HepG2 (cell line): Measurements from ENCODE around the gene PPP4C. TPM values are rescaled to one million over a fixed set of nuclear protein-coding genes. Genes with fewer than 3 reads are reported as not detected.

ENCODE experiments used
- EHMT2 ChIP-seq: fragments of 200-600 bp; sonication (generic); IDR thresholded peaks from 2 replicates; pipeline ENCODE4 v1.7.0; 2017; ENCODE audit warnings: antibody characterized with exemption, low read depth, low read length, borderline replicate concordance
- KLF13 ChIP-seq: sonication (generic); formaldehyde crosslinking; IDR thresholded peaks from 2 replicates; pipeline ENCODE4 v1.4.0; 2020; ENCODE audit warnings: mild to moderate bottlenecking, missing genetic modification reagents
- NPAS2 ChIP-seq: sonication (generic); formaldehyde crosslinking; IDR thresholded peaks from 2 replicates; pipeline ENCODE4 v1.8.0; 2022; ENCODE audit warnings: mild to moderate bottlenecking, missing genetic modification reagents, borderline replicate concordance
- ZFAT ChIP-seq: sonication (generic); formaldehyde crosslinking; conservative IDR thresholded peaks from 2 replicates; pipeline ENCODE4 v1.8.1; 2023; ENCODE audit warnings: missing genetic modification reagents, inconsistent platforms
- ZMYM2 ChIP-seq: sonication (generic); formaldehyde crosslinking; IDR thresholded peaks from 2 replicates; pipeline ENCODE4 v1.8.0; 2022; ENCODE audit warnings: mild to moderate bottlenecking, missing genetic modification reagents
- ZNF180 ChIP-seq: sonication (generic); formaldehyde crosslinking; IDR thresholded peaks from 2 replicates; pipeline ENCODE4 v1.4.0; 2020; ENCODE audit warnings: low read depth, missing genetic modification reagents, borderline replicate concordance
- ZNF282 ChIP-seq: fragments of 450-650 bp; IDR thresholded peaks from 2 replicates; pipeline ENCODE4 v1.6.1; 2018; ENCODE audit not compliant: partially characterized antibody
- ZNF33B ChIP-seq: sonication (generic); formaldehyde crosslinking; IDR thresholded peaks from 2 replicates; pipeline ENCODE4 v1.5.1; 2020; ENCODE audit warnings: mild to moderate bottlenecking, missing genetic modification reagents
- ZNF607 ChIP-seq: sonication (generic); formaldehyde crosslinking; IDR thresholded peaks from 2 replicates; pipeline ENCODE4 v1.5.1; 2020; ENCODE audit warnings: missing genetic modification reagents, mild to moderate bottlenecking, borderline replicate concordance
- ZNF788 ChIP-seq: sonication (generic); formaldehyde crosslinking; IDR thresholded peaks from 2 replicates; pipeline ENCODE4 v1.5.0; 2020; ENCODE audit warnings: mild to moderate bottlenecking, missing genetic modification reagents, borderline replicate concordance
- polyA plus RNA-seq, 8 experiments: library from polyadenylated mRNA; depleted of rRNA in 3 of 8; stranded (reverse) in 7 of 8; unstranded in 1 of 8; fragments of >200 nt; fragmentation: Illumina TruSeq in 4 of 8; extraction: Trizol in 4 of 8; gene quantifications; 2 replicates each; pipeline versions ENCODE4 v1.2.1 to v1.2.3, GENCODE V29; 2011 to 2016; ENCODE audit warnings: low read depth in 4 of 8, missing spikeins in 1 of 8, mixed read lengths in 1 of 8; ENCODE audit not compliant: insufficient read depth in 1 of 8
- total RNA-seq, 5 experiments: library from RNA; depleted of rRNA; stranded (reverse); fragments of >200 nt; fragmentation: Illumina TruSeq; extraction: Trizol; gene quantifications; 2 replicates each; pipeline ENCODE4 v1.2.3, GENCODE V29; 2016; ENCODE audit warnings: low read depth in 1 of 5
- TF ChIP-seq, protein P1 (sequence below): IDR thresholded peaks from 2 replicates; pipeline ENCODE4 v1.6.1; 2016; ENCODE audit warnings: missing genetic modification reagents, missing compliant biosample characterization
- TF ChIP-seq, protein P2 (sequence below): IDR thresholded peaks from 2 replicates; pipeline ENCODE4 v1.6.1; 2016
- TF ChIP-seq, protein P3 (sequence below): sonication (generic); formaldehyde crosslinking; IDR thresholded peaks from 2 replicates; pipeline ENCODE4 v1.4.0; 2020; ENCODE audit warnings: mild to moderate bottlenecking, missing genetic modification reagents
- TF ChIP-seq, protein P4 (sequence below): sonication (generic); formaldehyde crosslinking; IDR thresholded peaks from 2 replicates; pipeline ENCODE4 v1.4.0; 2020; ENCODE audit warnings: missing genetic modification reagents
- TF ChIP-seq, protein P5 (sequence below): sonication (generic); formaldehyde crosslinking; IDR thresholded peaks from 2 replicates; pipeline ENCODE4 v1.4.0; 2020; ENCODE audit warnings: missing genetic modification reagents
- TF ChIP-seq, protein P6 (sequence below): IDR thresholded peaks from 2 replicates; pipeline ENCODE4 v1.4.0; 2020; ENCODE audit warnings: mild to moderate bottlenecking, missing genetic modification reagents
- TF ChIP-seq, protein P7 (sequence below): sonication (generic); formaldehyde crosslinking; IDR thresholded peaks from 2 replicates; pipeline ENCODE4 v1.5.0; 2020; ENCODE audit warnings: missing genetic modification reagents, mild to moderate bottlenecking, borderline replicate concordance

PPP4C gene
- total and polyA plus RNA-seq, 2 of the 13 experiments (the other 11 are each of a cell fraction or from before 2014, with no cell fraction given): 176 to 220 TPM

DNA sequence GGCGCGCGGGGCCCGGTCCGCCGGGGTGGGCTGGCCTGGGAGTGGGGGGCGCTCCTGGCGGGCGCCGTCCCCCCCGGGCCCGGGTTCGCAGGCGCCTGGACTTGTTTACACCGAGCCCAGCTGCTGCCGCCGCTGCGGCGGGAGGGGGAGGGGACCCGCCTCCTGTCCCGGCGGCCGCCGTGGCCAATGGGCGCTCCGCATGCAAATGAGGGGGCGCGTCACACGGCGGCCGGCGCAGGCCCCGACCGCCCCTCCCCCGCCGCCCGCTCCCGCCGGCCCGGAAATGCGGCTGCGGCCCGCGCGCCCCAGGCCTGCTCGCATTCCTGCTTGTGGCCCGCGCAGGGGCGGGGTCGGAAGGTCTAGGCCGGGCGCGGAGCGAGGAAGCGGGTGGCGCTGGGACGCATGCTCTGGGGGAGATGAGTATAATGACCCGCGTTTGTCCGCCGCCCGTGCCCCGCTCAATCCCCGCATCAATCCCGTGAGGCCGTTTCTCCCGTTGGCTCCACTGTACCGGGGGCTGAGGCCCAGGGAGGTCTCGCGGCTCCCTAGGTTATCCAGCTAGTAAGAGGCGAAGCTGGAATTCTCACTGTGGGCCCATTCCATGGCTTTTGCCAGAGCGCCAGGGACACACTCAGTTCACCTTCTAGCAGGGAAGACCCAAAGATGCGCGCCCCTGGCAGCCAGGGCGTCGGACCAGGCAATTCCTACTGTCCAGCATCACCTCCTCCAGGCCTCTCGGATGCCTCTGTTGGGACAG, 20.5 kb downstream of the PPP4C start, which contains the start of gene YPEL3 (continued):
- TF ChIP-seq, protein P1, sequence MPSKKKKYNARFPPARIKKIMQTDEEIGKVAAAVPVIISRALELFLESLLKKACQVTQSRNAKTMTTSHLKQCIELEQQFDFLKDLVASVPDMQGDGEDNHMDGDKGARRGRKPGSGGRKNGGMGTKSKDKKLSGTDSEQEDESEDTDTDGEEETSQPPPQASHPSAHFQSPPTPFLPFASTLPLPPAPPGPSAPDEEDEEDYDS (CRISPR knock-in tag): 0 out of 2 replicates have a peak, but pooled peaks have one; percentile 51
- TF ChIP-seq ZMYM2 (CRISPR knock-in tag) (peak; percentile 69; the same call in 1 of the 2 replicates), ZNF180 (CRISPR knock-in tag) (no peak), ZNF607 (CRISPR knock-in tag) (peak; percentile 39; the same call in 1 of the 2 replicates), ZNF788 (peak; percentile 15; the same call in 1 of the 2 replicates), ZFAT (CRISPR knock-in tag) (no peak), EHMT2 (no peak), ZNF282 (no peak), ZNF33B (CRISPR knock-in tag) (no peak), KLF13 (CRISPR knock-in tag) (no peak), NPAS2 (CRISPR knock-in tag) (no peak)
- TF ChIP-seq, protein P2, sequence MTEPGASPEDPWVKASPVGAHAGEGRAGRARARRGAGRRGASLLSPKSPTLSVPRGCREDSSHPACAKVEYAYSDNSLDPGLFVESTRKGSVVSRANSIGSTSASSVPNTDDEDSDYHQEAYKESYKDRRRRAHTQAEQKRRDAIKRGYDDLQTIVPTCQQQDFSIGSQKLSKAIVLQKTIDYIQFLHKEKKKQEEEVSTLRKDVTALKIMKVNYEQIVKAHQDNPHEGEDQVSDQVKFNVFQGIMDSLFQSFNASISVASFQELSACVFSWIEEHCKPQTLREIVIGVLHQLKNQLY (CRISPR knock-in tag): no peak
- TF ChIP-seq, protein P3, sequence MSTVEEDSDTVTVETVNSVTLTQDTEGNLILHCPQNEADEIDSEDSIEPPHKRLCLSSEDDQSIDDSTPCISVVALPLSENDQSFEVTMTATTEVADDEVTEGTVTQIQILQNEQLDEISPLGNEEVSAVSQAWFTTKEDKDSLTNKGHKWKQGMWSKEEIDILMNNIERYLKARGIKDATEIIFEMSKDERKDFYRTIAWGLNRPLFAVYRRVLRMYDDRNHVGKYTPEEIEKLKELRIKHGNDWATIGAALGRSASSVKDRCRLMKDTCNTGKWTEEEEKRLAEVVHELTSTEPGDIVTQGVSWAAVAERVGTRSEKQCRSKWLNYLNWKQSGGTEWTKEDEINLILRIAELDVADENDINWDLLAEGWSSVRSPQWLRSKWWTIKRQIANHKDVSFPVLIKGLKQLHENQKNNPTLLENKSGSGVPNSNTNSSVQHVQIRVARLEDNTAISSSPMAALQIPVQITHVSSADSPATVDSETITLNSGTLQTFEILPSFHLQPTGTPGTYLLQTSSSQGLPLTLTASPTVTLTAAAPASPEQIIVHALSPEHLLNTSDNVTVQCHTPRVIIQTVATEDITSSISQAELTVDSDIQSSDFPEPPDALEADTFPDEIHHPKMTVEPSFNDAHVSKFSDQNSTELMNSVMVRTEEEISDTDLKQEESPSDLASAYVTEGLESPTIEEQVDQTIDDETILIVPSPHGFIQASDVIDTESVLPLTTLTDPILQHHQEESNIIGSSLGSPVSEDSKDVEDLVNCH (CRISPR knock-in tag): no peak
- TF ChIP-seq, protein P4, sequence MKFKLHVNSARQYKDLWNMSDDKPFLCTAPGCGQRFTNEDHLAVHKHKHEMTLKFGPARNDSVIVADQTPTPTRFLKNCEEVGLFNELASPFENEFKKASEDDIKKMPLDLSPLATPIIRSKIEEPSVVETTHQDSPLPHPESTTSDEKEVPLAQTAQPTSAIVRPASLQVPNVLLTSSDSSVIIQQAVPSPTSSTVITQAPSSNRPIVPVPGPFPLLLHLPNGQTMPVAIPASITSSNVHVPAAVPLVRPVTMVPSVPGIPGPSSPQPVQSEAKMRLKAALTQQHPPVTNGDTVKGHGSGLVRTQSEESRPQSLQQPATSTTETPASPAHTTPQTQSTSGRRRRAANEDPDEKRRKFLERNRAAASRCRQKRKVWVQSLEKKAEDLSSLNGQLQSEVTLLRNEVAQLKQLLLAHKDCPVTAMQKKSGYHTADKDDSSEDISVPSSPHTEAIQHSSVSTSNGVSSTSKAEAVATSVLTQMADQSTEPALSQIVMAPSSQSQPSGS (CRISPR knock-in tag): 0 out of 2 replicates have a peak, but pooled peaks have one; percentile 29
- TF ChIP-seq, protein P5, sequence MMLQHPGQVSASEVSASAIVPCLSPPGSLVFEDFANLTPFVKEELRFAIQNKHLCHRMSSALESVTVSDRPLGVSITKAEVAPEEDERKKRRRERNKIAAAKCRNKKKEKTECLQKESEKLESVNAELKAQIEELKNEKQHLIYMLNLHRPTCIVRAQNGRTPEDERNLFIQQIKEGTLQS (CRISPR knock-in tag): 0 out of 2 replicates have a peak, but pooled peaks have one; percentile 48
- TF ChIP-seq, protein P6, sequence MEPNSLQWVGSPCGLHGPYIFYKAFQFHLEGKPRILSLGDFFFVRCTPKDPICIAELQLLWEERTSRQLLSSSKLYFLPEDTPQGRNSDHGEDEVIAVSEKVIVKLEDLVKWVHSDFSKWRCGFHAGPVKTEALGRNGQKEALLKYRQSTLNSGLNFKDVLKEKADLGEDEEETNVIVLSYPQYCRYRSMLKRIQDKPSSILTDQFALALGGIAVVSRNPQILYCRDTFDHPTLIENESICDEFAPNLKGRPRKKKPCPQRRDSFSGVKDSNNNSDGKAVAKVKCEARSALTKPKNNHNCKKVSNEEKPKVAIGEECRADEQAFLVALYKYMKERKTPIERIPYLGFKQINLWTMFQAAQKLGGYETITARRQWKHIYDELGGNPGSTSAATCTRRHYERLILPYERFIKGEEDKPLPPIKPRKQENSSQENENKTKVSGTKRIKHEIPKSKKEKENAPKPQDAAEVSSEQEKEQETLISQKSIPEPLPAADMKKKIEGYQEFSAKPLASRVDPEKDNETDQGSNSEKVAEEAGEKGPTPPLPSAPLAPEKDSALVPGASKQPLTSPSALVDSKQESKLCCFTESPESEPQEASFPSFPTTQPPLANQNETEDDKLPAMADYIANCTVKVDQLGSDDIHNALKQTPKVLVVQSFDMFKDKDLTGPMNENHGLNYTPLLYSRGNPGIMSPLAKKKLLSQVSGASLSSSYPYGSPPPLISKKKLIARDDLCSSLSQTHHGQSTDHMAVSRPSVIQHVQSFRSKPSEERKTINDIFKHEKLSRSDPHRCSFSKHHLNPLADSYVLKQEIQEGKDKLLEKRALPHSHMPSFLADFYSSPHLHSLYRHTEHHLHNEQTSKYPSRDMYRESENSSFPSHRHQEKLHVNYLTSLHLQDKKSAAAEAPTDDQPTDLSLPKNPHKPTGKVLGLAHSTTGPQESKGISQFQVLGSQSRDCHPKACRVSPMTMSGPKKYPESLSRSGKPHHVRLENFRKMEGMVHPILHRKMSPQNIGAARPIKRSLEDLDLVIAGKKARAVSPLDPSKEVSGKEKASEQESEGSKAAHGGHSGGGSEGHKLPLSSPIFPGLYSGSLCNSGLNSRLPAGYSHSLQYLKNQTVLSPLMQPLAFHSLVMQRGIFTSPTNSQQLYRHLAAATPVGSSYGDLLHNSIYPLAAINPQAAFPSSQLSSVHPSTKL (CRISPR knock-in tag): peak; percentile 59; the same call in 1 of the 2 replicates
- TF ChIP-seq, protein P7, sequence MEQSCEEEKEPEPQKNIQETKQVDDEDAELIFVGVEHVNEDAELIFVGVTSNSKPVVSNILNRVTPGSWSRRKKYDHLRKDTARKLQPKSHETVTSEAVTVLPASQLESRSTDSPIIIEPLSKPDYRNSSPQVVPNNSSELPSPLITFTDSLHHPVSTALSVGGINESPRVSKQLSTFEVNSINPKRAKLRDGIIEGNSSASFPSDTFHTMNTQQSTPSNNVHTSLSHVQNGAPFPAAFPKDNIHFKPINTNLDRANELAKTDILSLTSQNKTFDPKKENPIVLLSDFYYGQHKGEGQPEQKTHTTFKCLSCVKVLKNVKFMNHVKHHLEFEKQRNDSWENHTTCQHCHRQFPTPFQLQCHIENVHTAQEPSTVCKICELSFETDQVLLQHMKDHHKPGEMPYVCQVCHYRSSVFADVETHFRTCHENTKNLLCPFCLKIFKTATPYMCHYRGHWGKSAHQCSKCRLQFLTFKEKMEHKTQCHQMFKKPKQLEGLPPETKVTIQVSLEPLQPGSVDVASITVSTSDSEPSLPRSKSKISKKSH: peak; percentile 54; the same call in 1 of the 2 replicates
